Measurements from ENCODE around the gene TCF7L1. TPM values are rescaled to one million over a fixed set of nuclear protein-coding genes. Genes with fewer than 3 reads are reported as not detected.

Gene TCF7L1
- polyA plus RNA-seq, 1 donor from 2014 or later: not detected

DNA sequence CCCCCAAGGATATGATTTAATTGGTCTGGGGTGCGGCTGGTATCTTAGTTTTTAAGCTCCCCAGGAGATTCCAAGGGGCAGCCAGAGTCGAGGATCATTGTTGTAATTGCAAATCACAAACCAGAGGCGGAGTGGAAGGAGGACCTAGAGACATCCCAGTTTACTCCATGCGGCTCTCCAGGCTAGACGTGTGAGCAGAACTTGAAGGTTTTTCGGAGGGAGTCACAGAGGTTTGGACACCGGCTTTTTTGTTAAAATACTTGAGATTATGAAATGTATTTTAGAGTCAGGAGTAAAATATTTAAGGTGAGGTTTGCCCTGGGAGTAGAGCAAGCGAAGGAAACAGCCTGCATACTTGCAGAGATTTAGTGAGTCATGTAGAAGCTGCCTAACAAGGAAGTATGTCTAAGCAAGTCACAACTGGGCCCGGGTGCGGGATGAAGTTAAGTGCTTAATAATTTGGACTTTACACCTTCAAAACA lies 155.1 kb downstream of the TCF7L1 start:
- H3K27me3 ChIP-seq (ENCODE audit: insufficient read depth, low read depth, low read length): no peaks in the 10 kb centered on the region
- no peak overlapping the region for H3K4me2 ChIP-seq (ENCODE audit: low read length)
- no peaks in the 10 kb centered on the region for H3K36me3 ChIP-seq (ENCODE audit: insufficient read depth, low read length)
- no peak overlapping the region for H2AFZ ChIP-seq (ENCODE audit: low read depth, low read length)
- no peaks in the 10 kb centered on the region for H3K9me3 ChIP-seq (ENCODE audit: low read length)
- H3K79me2 ChIP-seq (replicated peaks; ENCODE audit: insufficient read depth, low read length): no peaks in the 10 kb centered on the region
- H3K9ac ChIP-seq (ENCODE audit: low read length): no peak overlapping the region
- no peak overlapping the region for H3K27ac ChIP-seq (ENCODE audit: low read length)
- no peak overlapping the region for H3K4me3 ChIP-seq (ENCODE audit: low read length)
- H3K9me2 ChIP-seq (ENCODE audit: insufficient read depth, low read length): no peaks in the 10 kb centered on the region
- H3F3A ChIP-seq (ENCODE audit: insufficient read depth, low read length, poor library complexity, severe bottlenecking): no peaks in the 10 kb centered on the region
- TF ChIP-seq TAF1 (IDR thresholded peaks at IDR 0.05; ENCODE audit: low read depth) (no peak), EZH2 (IDR thresholded peaks at IDR 0.05; ENCODE audit: borderline replicate concordance, insufficient read depth, low read length, poor library complexity, severe bottlenecking) (no peak), MXI1 (conservative IDR thresholded peaks at IDR 0.05; ENCODE audit: poor library complexity, severe bottlenecking) (no peak), EP300 (conservative IDR thresholded peaks at IDR 0.05; ENCODE audit: poor library complexity, severe bottlenecking) (no peak), POLR2AphosphoS5 (IDR thresholded peaks at IDR 0.05) (no peak), SMC3 (conservative IDR thresholded peaks at IDR 0.05; ENCODE audit: poor library complexity) (no peak), RAD21 (conservative IDR thresholded peaks at IDR 0.05) (no peak)
- TF ChIP-seq, protein P1, sequence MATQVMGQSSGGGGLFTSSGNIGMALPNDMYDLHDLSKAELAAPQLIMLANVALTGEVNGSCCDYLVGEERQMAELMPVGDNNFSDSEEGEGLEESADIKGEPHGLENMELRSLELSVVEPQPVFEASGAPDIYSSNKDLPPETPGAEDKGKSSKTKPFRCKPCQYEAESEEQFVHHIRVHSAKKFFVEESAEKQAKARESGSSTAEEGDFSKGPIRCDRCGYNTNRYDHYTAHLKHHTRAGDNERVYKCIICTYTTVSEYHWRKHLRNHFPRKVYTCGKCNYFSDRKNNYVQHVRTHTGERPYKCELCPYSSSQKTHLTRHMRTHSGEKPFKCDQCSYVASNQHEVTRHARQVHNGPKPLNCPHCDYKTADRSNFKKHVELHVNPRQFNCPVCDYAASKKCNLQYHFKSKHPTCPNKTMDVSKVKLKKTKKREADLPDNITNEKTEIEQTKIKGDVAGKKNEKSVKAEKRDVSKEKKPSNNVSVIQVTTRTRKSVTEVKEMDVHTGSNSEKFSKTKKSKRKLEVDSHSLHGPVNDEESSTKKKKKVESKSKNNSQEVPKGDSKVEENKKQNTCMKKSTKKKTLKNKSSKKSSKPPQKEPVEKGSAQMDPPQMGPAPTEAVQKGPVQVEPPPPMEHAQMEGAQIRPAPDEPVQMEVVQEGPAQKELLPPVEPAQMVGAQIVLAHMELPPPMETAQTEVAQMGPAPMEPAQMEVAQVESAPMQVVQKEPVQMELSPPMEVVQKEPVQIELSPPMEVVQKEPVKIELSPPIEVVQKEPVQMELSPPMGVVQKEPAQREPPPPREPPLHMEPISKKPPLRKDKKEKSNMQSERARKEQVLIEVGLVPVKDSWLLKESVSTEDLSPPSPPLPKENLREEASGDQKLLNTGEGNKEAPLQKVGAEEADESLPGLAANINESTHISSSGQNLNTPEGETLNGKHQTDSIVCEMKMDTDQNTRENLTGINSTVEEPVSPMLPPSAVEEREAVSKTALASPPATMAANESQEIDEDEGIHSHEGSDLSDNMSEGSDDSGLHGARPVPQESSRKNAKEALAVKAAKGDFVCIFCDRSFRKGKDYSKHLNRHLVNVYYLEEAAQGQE (IDR thresholded peaks at IDR 0.05; ENCODE audit: borderline replicate concordance): no peak
- H4K20me1 ChIP-seq (ENCODE audit: insufficient read depth): no peaks in the 10 kb centered on the region

DNA sequence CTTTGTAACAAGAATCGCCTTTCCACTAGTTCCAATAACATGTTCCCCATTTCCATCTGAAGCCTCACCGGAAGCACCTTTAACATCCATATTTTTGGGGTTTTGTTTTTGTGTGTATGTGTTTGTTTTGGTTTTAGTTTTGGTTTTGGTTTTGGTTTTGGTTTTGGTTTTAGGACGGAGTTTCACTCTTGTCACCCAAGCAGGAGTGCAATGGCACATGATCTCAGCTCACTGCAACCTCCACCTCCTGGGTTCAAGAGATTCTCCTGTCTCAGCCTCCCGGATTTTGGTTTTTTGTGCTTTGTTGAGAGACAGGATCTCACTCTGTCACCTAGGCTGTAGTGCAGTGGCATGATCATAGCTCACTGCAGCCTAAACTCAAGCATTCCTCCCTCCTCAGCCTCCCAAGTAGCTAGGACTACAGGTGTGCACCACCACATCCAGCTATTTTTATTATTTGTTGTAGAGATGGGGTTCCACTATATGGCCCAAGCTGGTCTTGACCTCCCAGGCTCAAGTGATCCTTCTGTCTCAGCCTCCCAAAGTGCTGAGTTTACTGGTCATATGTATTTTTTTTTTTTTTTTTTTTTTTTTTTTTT lies 158.3 kb downstream of the TCF7L1 start:
- H3K4me2 ChIP-seq (ENCODE audit: low read length): no peak overlapping the region
- no peak for TF ChIP-seq TAF1 (IDR thresholded peaks at IDR 0.05; ENCODE audit: low read depth)
- TF ChIP-seq MXI1 (conservative IDR thresholded peaks at IDR 0.05; ENCODE audit: poor library complexity, severe bottlenecking): no peak
- TF ChIP-seq POLR2AphosphoS5 (IDR thresholded peaks at IDR 0.05): no peak
- no peak for TF ChIP-seq RAD21 (conservative IDR thresholded peaks at IDR 0.05)
- TF ChIP-seq CTCF (IDR thresholded peaks at IDR 0.05; ENCODE audit: poor library complexity, severe bottlenecking): no peak
- TF ChIP-seq SMC3 (conservative IDR thresholded peaks at IDR 0.05; ENCODE audit: poor library complexity): no peak
- TF ChIP-seq EZH2 (IDR thresholded peaks at IDR 0.05; ENCODE audit: borderline replicate concordance, insufficient read depth, low read length, poor library complexity, severe bottlenecking): no peak
- TF ChIP-seq EP300 (conservative IDR thresholded peaks at IDR 0.05; ENCODE audit: poor library complexity, severe bottlenecking): no peak
- TF ChIP-seq, protein P1 (IDR thresholded peaks at IDR 0.05; ENCODE audit: borderline replicate concordance): no peak

More for the DNA sequence above, 158.3 kb downstream of the TCF7L1 start:
- H3K9ac ChIP-seq (ENCODE audit: low read length): no peak overlapping the region
- H3K79me2 ChIP-seq (replicated peaks; ENCODE audit: insufficient read depth, low read length): no peaks in the 10 kb centered on the region
- no peaks in the 10 kb centered on the region for H3K9me2 ChIP-seq (ENCODE audit: insufficient read depth, low read length)
- H3K4me3 ChIP-seq (ENCODE audit: low read length): no peak overlapping the region
- no peak overlapping the region for H2AFZ ChIP-seq (ENCODE audit: low read depth, low read length)
- H3F3A ChIP-seq (ENCODE audit: insufficient read depth, low read length, poor library complexity, severe bottlenecking): no peaks in the 10 kb centered on the region
- no peaks in the 10 kb centered on the region for H3K9me3 ChIP-seq (ENCODE audit: low read length)
- no peak overlapping the region for H3K27ac ChIP-seq (ENCODE audit: low read length)
- no peaks in the 10 kb centered on the region for H3K27me3 ChIP-seq (ENCODE audit: insufficient read depth, low read depth, low read length)
- no peaks in the 10 kb centered on the region for H4K20me1 ChIP-seq (ENCODE audit: insufficient read depth)
- H3K36me3 ChIP-seq (ENCODE audit: insufficient read depth, low read length): no peaks in the 10 kb centered on the region
